Loucy (cell line): ENCODE results near the gene OR6V1.

Experiments
- CTCF ChIP-seq: fragments of 200-600 bp; sonication (generic); conservative IDR thresholded peaks from 2 replicates; pipeline ENCODE4 v1.5.1; 2014; ENCODE audit warnings: mild to moderate bottlenecking, antibody characterized with exemption, low read length
- EZH2phosphoT487 ChIP-seq: fragments of 200-600 bp; IDR thresholded peaks from 2 replicates; pipeline ENCODE4 v1.6.1; 2018; ENCODE audit warnings: antibody characterized with exemption, mild to moderate bottlenecking, moderate library complexity, borderline replicate concordance

GRCh38 chr7:143002898-143003297 is 49.2 kb upstream of the OR6V1 start:
- no peak for TF ChIP-seq CTCF
- TF ChIP-seq EZH2phosphoT487: no peak
